OCI-LY3 (cell line): ENCODE measurements around the gene TSPAN10.

Source experiments
- EZH2phosphoT487 ChIP-seq: fragments of 200-600 bp; shearing (Covaris generic); IDR thresholded peaks from 2 replicates; pipeline ENCODE4 v1.6.1; 2018; ENCODE audit warnings: antibody characterized with exemption, mixed run types, low read depth
- TF ChIP-seq, protein P1 (sequence below): fragments of 200-600, 300-600 bp; sonication (generic); IDR thresholded peaks from 2 replicates; pipeline ENCODE4 v1.5.1; 2014; ENCODE audit warnings: antibody characterized with exemption, low read length, low read depth

DNA sequence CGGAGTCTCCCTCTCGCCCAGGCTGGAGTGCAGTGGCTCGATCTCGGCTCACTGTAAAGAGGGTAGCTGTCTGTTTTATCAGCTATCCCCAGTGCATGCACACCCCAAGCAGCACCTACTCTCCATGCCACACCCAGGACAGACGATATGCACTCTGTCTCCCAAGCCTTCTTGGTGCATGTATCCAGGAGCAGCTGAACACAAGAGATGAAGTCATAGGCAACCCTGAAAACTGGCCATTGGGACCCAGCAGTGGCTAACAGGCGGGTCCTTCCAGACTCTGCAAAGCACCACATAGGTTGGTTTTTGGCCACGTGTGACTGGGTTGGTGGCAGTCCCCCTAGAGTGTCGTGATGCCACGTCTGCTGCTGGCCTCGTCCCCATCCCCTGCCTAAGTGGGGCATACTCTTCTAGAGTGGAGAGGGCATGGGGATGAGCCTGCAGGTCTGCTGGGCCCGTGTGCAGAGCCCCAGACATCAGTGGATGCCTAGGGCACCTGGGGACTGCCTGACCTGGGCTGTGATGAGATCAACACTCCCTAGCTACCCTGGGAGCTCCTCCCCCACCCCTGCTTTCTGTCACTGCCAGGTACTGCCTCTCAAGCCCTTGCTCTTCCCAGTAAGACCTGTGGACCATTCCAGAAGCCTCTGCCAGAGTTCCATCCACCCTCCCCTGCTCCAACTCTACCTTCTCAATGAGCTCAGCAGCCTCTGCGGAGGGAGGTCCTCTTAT lies 10.0 kb downstream of the TSPAN10 start:
- TF ChIP-seq, protein P1, sequence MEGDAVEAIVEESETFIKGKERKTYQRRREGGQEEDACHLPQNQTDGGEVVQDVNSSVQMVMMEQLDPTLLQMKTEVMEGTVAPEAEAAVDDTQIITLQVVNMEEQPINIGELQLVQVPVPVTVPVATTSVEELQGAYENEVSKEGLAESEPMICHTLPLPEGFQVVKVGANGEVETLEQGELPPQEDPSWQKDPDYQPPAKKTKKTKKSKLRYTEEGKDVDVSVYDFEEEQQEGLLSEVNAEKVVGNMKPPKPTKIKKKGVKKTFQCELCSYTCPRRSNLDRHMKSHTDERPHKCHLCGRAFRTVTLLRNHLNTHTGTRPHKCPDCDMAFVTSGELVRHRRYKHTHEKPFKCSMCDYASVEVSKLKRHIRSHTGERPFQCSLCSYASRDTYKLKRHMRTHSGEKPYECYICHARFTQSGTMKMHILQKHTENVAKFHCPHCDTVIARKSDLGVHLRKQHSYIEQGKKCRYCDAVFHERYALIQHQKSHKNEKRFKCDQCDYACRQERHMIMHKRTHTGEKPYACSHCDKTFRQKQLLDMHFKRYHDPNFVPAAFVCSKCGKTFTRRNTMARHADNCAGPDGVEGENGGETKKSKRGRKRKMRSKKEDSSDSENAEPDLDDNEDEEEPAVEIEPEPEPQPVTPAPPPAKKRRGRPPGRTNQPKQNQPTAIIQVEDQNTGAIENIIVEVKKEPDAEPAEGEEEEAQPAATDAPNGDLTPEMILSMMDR, result no peak
- TF ChIP-seq EZH2phosphoT487, result no peak
